Measurements from ENCODE around the gene MED16. TPM values are rescaled to one million over a fixed set of nuclear protein-coding genes. Genes with fewer than 3 reads are reported as not detected.

The MED16 gene
- total RNA-seq, 1 experiment from 2014 or later: 25.9 TPM

DNA sequence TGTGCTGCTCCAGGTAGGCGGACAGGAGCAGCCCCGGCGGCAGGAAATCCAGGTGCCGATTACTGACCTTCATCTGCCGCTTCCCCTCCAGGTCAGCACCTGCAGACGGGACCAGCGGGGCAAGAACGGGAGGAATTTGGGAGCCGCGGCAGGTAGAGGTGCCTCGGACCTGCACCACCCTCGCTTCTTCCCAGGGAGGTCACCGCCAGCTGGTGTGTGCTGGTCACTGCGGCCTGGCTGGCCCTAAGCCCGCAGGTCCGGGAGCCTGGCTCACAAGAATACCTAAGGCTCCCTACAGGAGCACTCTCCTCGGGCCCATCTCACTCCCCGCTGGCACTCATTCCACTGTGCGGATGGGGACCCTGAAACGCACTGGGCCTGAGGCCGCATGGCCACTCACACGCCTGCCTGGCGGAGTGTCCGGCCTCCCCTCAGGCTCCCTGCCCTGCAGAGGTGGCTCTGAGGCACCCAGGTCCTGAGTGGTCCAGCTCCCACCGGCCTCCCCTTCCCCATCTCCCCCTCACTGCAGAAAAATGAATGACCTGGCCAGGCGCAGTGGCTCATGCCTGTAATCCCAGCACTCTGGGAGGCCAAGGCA, 4.6 kb upstream of the MED16 start:
- CTCF ChIA-PET: no interaction called here
- H4K20me1 ChIP-seq (ENCODE audit: low read length): no peaks in the 10 kb centered on the region
- intact Hi-C loops (cut with micrococcal nuclease): no loop called here

GRCh38 chr19:896999-897398, 4.0 kb upstream of the MED16 start:
- no peak overlapping the region for H3K9ac ChIP-seq (ENCODE audit: low read length)
- ATAC-seq: no peak
- no peaks in the 10 kb centered on the region for H4K20me1 ChIP-seq (ENCODE audit: low read length)
- peaks cover 6% of the 10 kb centered on the region for H3K79me2 ChIP-seq (ENCODE audit: low read length)
- no peaks in the 10 kb centered on the region for H3K9me2 ChIP-seq (replicated peaks; ENCODE audit: low read length)
- no peaks in the 10 kb centered on the region for H3K9me3 ChIP-seq (ENCODE audit: low read length)
- H3K4me3 ChIP-seq (ENCODE audit: low read length): no peak overlapping the region
- BruUV-seq (replicated peaks): no TSS peak
- peaks cover 3% of the 10 kb centered on the region for H3F3A ChIP-seq (ENCODE audit: low read length, unreplicated experiment)
- TF ChIP-seq EZH2 (IDR thresholded peaks at IDR 0.05; ENCODE audit: low read length, unreplicated experiment) (no peak), CTCF (conservative IDR thresholded peaks at IDR 0.05; ENCODE audit: low read depth, low read length) (no peak)
- no peaks in the 10 kb centered on the region for H3K4me1 ChIP-seq (ENCODE audit: insufficient read depth, low read length)
- no peaks in the 10 kb centered on the region for H3K36me3 ChIP-seq (ENCODE audit: low read depth, low read length)
- H2AFZ ChIP-seq (ENCODE audit: low read length): no peak overlapping the region
- no peaks in the 10 kb centered on the region for H3K27me3 ChIP-seq (ENCODE audit: low read length)
- ChIA-PET CTCF (no interaction called here), POLR2A (ENCODE audit: unreplicated experiment) (no interaction called here)
- intact Hi-C loops (cut with micrococcal nuclease): no loop called here
- no peak for DNase-seq
- H3K4me2 ChIP-seq (ENCODE audit: low read length): no peak overlapping the region
- no peak overlapping the region for H3K27ac ChIP-seq (ENCODE audit: low read length)

More for the DNA sequence above, 4.6 kb upstream of the MED16 start:
- Histone ChIP-seq H3K9me2 (replicated peaks; ENCODE audit: low read length) (no peaks in the 10 kb centered on the region), H3F3A (ENCODE audit: low read length, unreplicated experiment) (peaks cover 3% of the 10 kb centered on the region), H3K36me3 (ENCODE audit: low read depth, low read length) (no peaks in the 10 kb centered on the region), H3K27me3 (ENCODE audit: low read length) (no peaks in the 10 kb centered on the region), H3K79me2 (ENCODE audit: low read length) (peaks cover under 1% of the 10 kb centered on the region), H3K4me1 (ENCODE audit: insufficient read depth, low read length) (no peaks in the 10 kb centered on the region), H3K4me2 (ENCODE audit: low read length) (no peak overlapping the region), H2AFZ (ENCODE audit: low read length) (no peak overlapping the region), H3K27ac (ENCODE audit: low read length) (no peak overlapping the region), H3K4me3 (ENCODE audit: low read length) (no peak overlapping the region), H3K9ac (ENCODE audit: low read length) (no peak overlapping the region), H3K9me3 (ENCODE audit: low read length) (no peaks in the 10 kb centered on the region)
- ATAC-seq (no peak), DNase-seq (no peak)
- POLR2A ChIA-PET (ENCODE audit: unreplicated experiment): no interaction called here
- TF ChIP-seq EZH2 (IDR thresholded peaks at IDR 0.05; ENCODE audit: low read length, unreplicated experiment) (no peak), CTCF (conservative IDR thresholded peaks at IDR 0.05; ENCODE audit: low read depth, low read length) (0 out of 2 replicates have a peak, but pooled peaks have one; percentile 21)
- no TSS peak for BruUV-seq (replicated peaks)

GRCh38 chr19:896434-896833, 3.4 kb upstream of the MED16 start:
- CTCF ChIA-PET: no interaction called here
- Histone ChIP-seq H3K9me3 (ENCODE audit: low read length) (no peaks in the 10 kb centered on the region), H3K79me2 (ENCODE audit: low read length) (peaks cover 9% of the 10 kb centered on the region), H2AFZ (ENCODE audit: low read length) (no peak overlapping the region), H3K36me3 (ENCODE audit: low read depth, low read length) (no peaks in the 10 kb centered on the region), H4K20me1 (ENCODE audit: low read length) (no peaks in the 10 kb centered on the region), H3K9me2 (replicated peaks; ENCODE audit: low read length) (no peaks in the 10 kb centered on the region), H3K27me3 (ENCODE audit: low read length) (no peaks in the 10 kb centered on the region), H3K27ac (ENCODE audit: low read length) (no peak overlapping the region), H3F3A (ENCODE audit: low read length, unreplicated experiment) (peaks cover 3% of the 10 kb centered on the region), H3K4me2 (ENCODE audit: low read length) (no peak overlapping the region), H3K4me1 (ENCODE audit: insufficient read depth, low read length) (no peaks in the 10 kb centered on the region), H3K9ac (ENCODE audit: low read length) (no peak overlapping the region), H3K4me3 (ENCODE audit: low read length) (no peak overlapping the region)
- POLR2A ChIA-PET (ENCODE audit: unreplicated experiment): no interaction called here
- no peak for TF ChIP-seq EZH2 (IDR thresholded peaks at IDR 0.05; ENCODE audit: low read length, unreplicated experiment)
- no peak for DNase-seq
- no peak for ATAC-seq
- intact Hi-C loops (cut with micrococcal nuclease): no loop called here
- BruUV-seq (replicated peaks): no TSS peak
